GM23248 (cell line): ENCODE data around the gene TARS3.

Experiments used
- EZH2 ChIP-seq: fragments of 200-600 bp; sonication (generic); IDR thresholded peaks from 2 replicates; pipeline ENCODE4 v1.6.1; 2018; ENCODE audit warnings: antibody characterized with exemption, mild to moderate bottlenecking; ENCODE audit not compliant: insufficient read depth, poor library complexity, severe bottlenecking
- EZH2phosphoT487 ChIP-seq: fragments of 200-600 bp; sonication (generic); IDR thresholded peaks from 2 replicates; pipeline ENCODE4 v1.6.1; 2018; ENCODE audit warnings: antibody characterized with exemption, moderate library complexity, mild to moderate bottlenecking, low read depth; ENCODE audit not compliant: insufficient read depth

- no peak for TF ChIP-seq EZH2
- TF ChIP-seq EZH2phosphoT487 = no peak
Observed at GRCh38 chr15:101652098-101652785, 72.0 kb downstream of the TARS3 start, which contains the start of gene TM2D3.
